ENCODE results near the gene FRMD8.

- TF ChIP-seq GABPA (IDR thresholded peaks at IDR 0.05 in 1 of 2, conservative IDR thresholded peaks at IDR 0.05 in 1 of 2), result no peak
- TF ChIP-seq REST (IDR thresholded peaks at IDR 0.05), result no peak
- TF ChIP-seq NR2F2 (IDR thresholded peaks at IDR 0.05), result no peak
- TF ChIP-seq YY1 (IDR thresholded peaks at IDR 0.05), result no peak
- TF ChIP-seq JUND (IDR thresholded peaks at IDR 0.05), result no peak
- no peak for TF ChIP-seq CTCF (IDR thresholded peaks at IDR 0.05; ENCODE audit: low read depth, low read length, missing input control)
- no peak for TF ChIP-seq MAX (IDR thresholded peaks at IDR 0.05)
- no peak for TF ChIP-seq TAF1 (conservative IDR thresholded peaks at IDR 0.05)
- no peak for TF ChIP-seq HNF4G (IDR thresholded peaks at IDR 0.05)
- TF ChIP-seq EGR1 (IDR thresholded peaks at IDR 0.05; ENCODE audit: low read depth in 2 of 2), result no peak
Measured at GRCh38 chr11:65392899-65393298, 6.5 kb downstream of the FRMD8 start.
